B cell (primary cell): ENCODE measurements around the gene GUCA2B. TPM values are rescaled to one million over a fixed set of nuclear protein-coding genes. Genes with fewer than 3 reads are reported as not detected.

Experiments used
- ATAC-seq: fragments of 200-7000 bp; cut with Tn5 transposase; one replicate; pipeline ENCODE4 v1.10.0; 2021; ENCODE audit warnings: low read depth, mild to moderate bottlenecking, moderate number of reproducible peaks, moderate library complexity
- CTCF ChIA-PET: fragments of 350-600 bp; sonication (Branson Sonifier 250); formaldehyde crosslinking; loops from one replicate; lab custom pipeline; 2021; ENCODE audit warnings: antibody characterized with exemption, inconsistent platforms; lab: Charles Lee
- POLR2A ChIA-PET: fragments of 350-600 bp; sonication (Branson Sonifier 250); formaldehyde crosslinking; loops from one replicate; lab custom pipeline; 2021; ENCODE audit warnings: antibody characterized with exemption; lab: Charles Lee
- DNase-seq: peaks from one replicate; pipeline ENCODE4 v3.0.0; 2013
- H2AFZ ChIP-seq: 2 replicates; pipeline ENCODE4 v1.6.1; 2012; ENCODE audit warnings: mild to moderate bottlenecking, low read depth, low read length; ENCODE audit not compliant: insufficient read depth, poor library complexity, severe bottlenecking
- H3K27ac ChIP-seq, 2 donors: 1 replicate in 1 of 2; 2 replicates in 1 of 2; pipeline ENCODE4 v1.5.1; 2012 to 2013; ENCODE audit warnings: low read length in 2 of 2, mild to moderate bottlenecking in 2 of 2, moderate library complexity in 1 of 2
- H3K27me3 ChIP-seq, 4 experiments: fragments of 200-600 bp in 1 of 4; sonication (generic) in 1 of 4; replicated peaks in 1 of 4; 1 replicate in 2 of 4; 2 replicates in 2 of 4; pipeline versions ENCODE4 v1.6.1 to v1.7.0; 2013 to 2016; ENCODE audit warnings: low read length in 3 of 4, mild to moderate bottlenecking in 2 of 4, mixed read lengths in 1 of 4, moderate library complexity in 1 of 4; ENCODE audit not compliant: insufficient read depth in 4 of 4, control insufficient read depth in 3 of 4; ENCODE audit errors: control extremely low read depth in 1 of 4
- H3K36me3 ChIP-seq, 2 experiments: replicated peaks in 1 of 2; 1 replicate in 1 of 2; 2 replicates in 1 of 2; pipeline versions ENCODE4 v1.6.1 to v1.7.1; 2013; ENCODE audit warnings: low read length in 1 of 2; ENCODE audit not compliant: insufficient read depth in 2 of 2, control insufficient read depth in 1 of 2; ENCODE audit errors: control extremely low read depth in 1 of 2, extremely low read depth in 1 of 2
- H3K4me1 ChIP-seq, 2 donors: fragments of 200-600 bp in 1 of 2; sonication (generic) in 1 of 2; 1 replicate in 1 of 2; 2 replicates in 1 of 2; pipeline versions ENCODE4 v1.5.1 to v1.6.1; 2013 to 2017; ENCODE audit warnings: low read length in 2 of 2; ENCODE audit not compliant: control insufficient read depth in 2 of 2, insufficient read depth in 2 of 2
- H3K4me2 ChIP-seq: replicated peaks from 2 replicates; pipeline ENCODE3; 2012; ENCODE audit warnings: mild to moderate bottlenecking, low read depth, low read length; ENCODE audit not compliant: poor library complexity, severe bottlenecking
- H3K4me3 ChIP-seq, 5 experiments: fragments of 200-600 bp in 1 of 5; sonication (generic) in 1 of 5; 1 replicate in 3 of 5; 2 replicates in 2 of 5; pipeline versions ENCODE4 v1.5.1 to v1.7.0; 2011 to 2016; ENCODE audit warnings: low read length in 4 of 5, mild to moderate bottlenecking in 4 of 5, low read depth in 2 of 5, control low read depth in 1 of 5, moderate library complexity in 1 of 5; ENCODE audit not compliant: insufficient read depth in 1 of 5; ENCODE audit errors: control extremely low read depth in 1 of 5, extremely low read depth in 1 of 5
- H3K79me2 ChIP-seq: fragments of 200-600 bp; sonication (generic); one replicate; pipeline ENCODE4 v1.6.0; 2016; ENCODE audit warnings: low read length; ENCODE audit not compliant: control insufficient read depth, insufficient read depth
- H3K9ac ChIP-seq: fragments of 200-600 bp; sonication (generic); 2 replicates; pipeline ENCODE4 v1.6.1; 2017; ENCODE audit warnings: mild to moderate bottlenecking, low read length, moderate library complexity
- H3K9me3 ChIP-seq, 3 donors: one replicate each; pipeline versions ENCODE4 v1.6.1 to v1.7.1; 2013; ENCODE audit warnings: low read length in 2 of 3; ENCODE audit not compliant: control insufficient read depth in 2 of 3, insufficient read depth in 1 of 3; ENCODE audit errors: control extremely low read depth in 1 of 3
- H4K20me1 ChIP-seq: 2 replicates; pipeline ENCODE4 v1.6.0; 2012; ENCODE audit warnings: mild to moderate bottlenecking, low read length; ENCODE audit not compliant: insufficient read depth, control insufficient read depth, poor library complexity, severe bottlenecking
- H3K27ac Mint-ChIP-seq: one replicate; pipeline ENCODE4 v1.8.0; 2021; ENCODE audit warnings: mixed read lengths
- H3K27me3 Mint-ChIP-seq: one replicate; pipeline ENCODE4 v1.8.0; 2021; ENCODE audit warnings: mixed read lengths
- H3K4me1 Mint-ChIP-seq: one replicate; pipeline ENCODE4 v1.8.0; 2021; ENCODE audit warnings: mixed read lengths
- H3K4me3 Mint-ChIP-seq: one replicate; pipeline ENCODE4 v1.8.0; 2021; ENCODE audit warnings: mixed read lengths
- H3K9me3 Mint-ChIP-seq: one replicate; pipeline ENCODE4 v1.8.0; 2022; ENCODE audit warnings: mixed read lengths; ENCODE audit not compliant: insufficient read depth
- CTCF ChIP-seq: fragments of 200-600 bp; IDR thresholded peaks from one replicate; pipeline ENCODE4 v1.8.0; 2022; ENCODE audit warnings: antibody characterized with exemption, mild to moderate bottlenecking
- EZH2 ChIP-seq: IDR thresholded peaks from 2 replicates; pipeline ENCODE4 v1.6.1; 2012; ENCODE audit warnings: borderline replicate concordance, low read depth, mild to moderate bottlenecking, moderate library complexity, low read length; ENCODE audit not compliant: insufficient read depth, poor library complexity, severe bottlenecking
- WGBS: methylation state at CpG from one replicate; pipeline ENCODE4 v1.1.5; 2013; ENCODE audit warnings: missing lambda C conversion rate; ENCODE audit not compliant: insufficient coverage; 5-methylcytosine and 5-hydroxymethylcytosine counted together
- intact Hi-C: fragments of 100-400 bp; cut with micrococcal nuclease; formaldehyde crosslinking; loops from one replicate; pipeline ENCODE4 v1.10.0; 2022
- polyA plus RNA-seq: library from polyadenylated mRNA; depleted of rRNA; stranded (reverse); fragments of >200 nt; gene quantifications from 2 replicates; pipeline ENCODE4 v1.2.3, GENCODE V29; 2012
- total RNA-seq, 2 donors: library from RNA; stranded (reverse); fragments of 120-200 nt in 1 of 2; gene quantifications; 1 replicate in 1 of 2; 2 replicates in 1 of 2; pipeline versions ENCODE4 v1.2.3 to v1.2.4, GENCODE V29; 2013 to 2022

GUCA2B gene
- total and polyA plus RNA-seq, 2 donors (not counting 1 experiment from before 2014, with no cell fraction given) = not detected

GRCh38 chr1:42163536-42164503, 10.6 kb downstream of the GUCA2B start:
- CTCF ChIA-PET = interaction anchor here (1.1 to 4.6 kb wide), 2 partner anchors 8 to 10 kb away, joined by 3 to 17 read pairs; no protein-coding TSS in a partner anchor
- H3K4me1 Mint-ChIP-seq = no peaks in the 10 kb centered on the region
- H3K4me2 ChIP-seq = no peak overlapping the region
- H3K9me3 Mint-ChIP-seq = peaks cover 3% of the 10 kb centered on the region
- no peak overlapping the region for H3K4me3 ChIP-seq
- TF ChIP-seq EZH2 (no peak), CTCF (no peak)
- no peak overlapping the region for H3K27ac ChIP-seq
- no peak for DNase-seq
- no peaks in the 10 kb centered on the region for H4K20me1 ChIP-seq
- H3K36me3 ChIP-seq = no peaks in the 10 kb centered on the region
- no peak overlapping the region for H2AFZ ChIP-seq
- H3K27me3 Mint-ChIP-seq = peaks cover 12% of the 10 kb centered on the region
- no peaks in the 10 kb centered on the region for H3K4me1 ChIP-seq
- no peak overlapping the region for H3K9ac ChIP-seq
- H3K79me2 ChIP-seq = no peaks in the 10 kb centered on the region
- no peak for ATAC-seq
- peaks cover 0 to 7% (median 0%) of the 10 kb centered on the region in 4 experiments for H3K27me3 ChIP-seq
- H3K27ac Mint-ChIP-seq = no peak overlapping the region
- H3K4me3 Mint-ChIP-seq = no peak overlapping the region
- POLR2A ChIA-PET = no interaction called here
- intact Hi-C loops = no loop called here
- 93% methylated on average over 13 of the region's 16 CpGs for WGBS
- H3K9me3 ChIP-seq = peaks cover 0 to 5% (median 0%) of the 10 kb centered on the region in 3 donors
